RWPE1 (cell line): ENCODE measurements around the gene PDCL3.

Experiments used
- CTCF ChIA-PET: fragments of 350-600 bp; sonication (Branson Sonifier 250); formaldehyde crosslinking; extraction: SDS; loops from one replicate; lab custom pipeline; 2021; lab: Yijun Ruan, JAX
- POLR2A ChIA-PET: fragments of 400-600 bp; formaldehyde crosslinking; extraction: SDS; loops from one replicate; lab custom pipeline; 2020; ENCODE audit warnings: antibody characterized with exemption; ENCODE audit not compliant: low non-redundant PET; lab: Yijun Ruan, JAX
- DNase-seq: peaks from one replicate; pipeline ENCODE4 v3.0.0; 2012; ENCODE audit warnings: low spot score
- H3K27ac ChIP-seq: fragments of 450-650 bp; 2 replicates; pipeline ENCODE4 v1.5.1; 2017
- CTCF ChIP-seq: fragments of 450-650 bp; conservative IDR thresholded peaks from 2 replicates; pipeline ENCODE4 v1.5.1; 2017; ENCODE audit warnings: low read depth, mild to moderate bottlenecking

The PDCL3 gene

GRCh38 chr2:100616841-100617390 is 54.1 kb downstream of the PDCL3 start:
- TF ChIP-seq CTCF, result no peak
- CTCF ChIA-PET, result interaction anchor here (0.5 kb wide), 1 partner anchor 1198 kb away, joined by 3 read pairs; no protein-coding TSS in a partner anchor
- DNase-seq, result no peak
- POLR2A ChIA-PET, result no interaction called here
- no peak overlapping the region for H3K27ac ChIP-seq

GRCh38 chr2:100619951-100620350 is 57.2 kb downstream of the PDCL3 start:
- POLR2A ChIA-PET, result no interaction called here
- H3K27ac ChIP-seq, result no peak overlapping the region
- no peak for DNase-seq
- CTCF ChIA-PET, result interaction anchor here (0.7 to 1.4 kb wide), 2 partner anchors 13 to 182 kb away, joined by 3 to 6 read pairs; no protein-coding TSS in a partner anchor
- no peak for TF ChIP-seq CTCF

- DNase-seq, result no peak
- ChIA-PET POLR2A (no interaction called here), CTCF (interaction anchor here (0.7 to 1.4 kb wide), 4 partner anchors 12 to 181 kb away, joined by 3 to 8 read pairs (median 4); no protein-coding TSS in a partner anchor)
- TF ChIP-seq CTCF, result no peak
- no peak overlapping the region for H3K27ac ChIP-seq
These were observed 57.7 kb downstream of the PDCL3 start for GRCh38 chr2:100620481-100620880.

GRCh38 chr2:100621371-100621951 is 58.7 kb downstream of the PDCL3 start:
- DNase-seq, result no peak
- ChIA-PET POLR2A (no interaction called here), CTCF (interaction anchor here (0.6 to 1.4 kb wide), 2 partner anchors 9 to 14 kb away, joined by 3 to 6 read pairs; no protein-coding TSS in a partner anchor)
- TF ChIP-seq CTCF, result no peak
- no peak overlapping the region for H3K27ac ChIP-seq

- no peak overlapping the region for H3K27ac ChIP-seq
- ChIA-PET CTCF (interaction anchor here (0.7 kb wide), 1 partner anchor 57 kb away, joined by 3 read pairs; no protein-coding TSS in a partner anchor), POLR2A (no interaction called here)
- no peak for TF ChIP-seq CTCF
- no peak for DNase-seq
These were observed 60.4 kb downstream of the PDCL3 start for GRCh38 chr2:100623033-100623715.

- POLR2A ChIA-PET, result no interaction called here
These were observed 61.1 kb downstream of the PDCL3 start for GRCh38 chr2:100623930-100624329.

More at GRCh38 chr2:100623930-100624329, 61.1 kb downstream of the PDCL3 start:
- no peak for DNase-seq
- no peak overlapping the region for H3K27ac ChIP-seq
- TF ChIP-seq CTCF, result no peak
- CTCF ChIA-PET, result interaction anchor here (0.7 kb wide), 1 partner anchor 58 kb away, joined by 3 read pairs; no protein-coding TSS in a partner anchor
